ENCODE measurements around the gene ALX4. TPM values are rescaled to one million over a fixed set of nuclear protein-coding genes. Genes with fewer than 3 reads are reported as not detected.

Gene ALX4
- total RNA-seq, 4 donors from 2014 or later: not detected

GRCh38 chr11:44351006-44351660 is 41.2 kb upstream of the ALX4 start:
- no peaks in the 10 kb centered on the region for H3K9me3 ChIP-seq
- no peaks in the 10 kb centered on the region for H3K36me3 ChIP-seq
- DNase-seq: peak in 1 of 3 donors; percentile 39
- no peaks in the 10 kb centered on the region for H3K27me3 ChIP-seq
- H3K4me1 ChIP-seq: peaks cover 0 to 3% (median 0%) of the 10 kb centered on the region in 4 donors
- no peak overlapping the region for H3K4me3 ChIP-seq
- TF ChIP-seq CTCF (IDR thresholded peaks at IDR 0.05) (no peak), POLR2A (IDR thresholded peaks at IDR 0.05) (no peak)
- no peak overlapping the region for H3K27ac ChIP-seq

GRCh38 chr11:44349328-44349727 is 39.4 kb upstream of the ALX4 start:
- Histone ChIP-seq H3K27ac (no peak overlapping the region), H3K27me3 (no peaks in the 10 kb centered on the region), H3K4me3 (no peak overlapping the region), H3K4me1 (peaks cover 0 to 3% (median 0%) of the 10 kb centered on the region in 4 donors), H3K36me3 (no peaks in the 10 kb centered on the region), H3K9me3 (no peaks in the 10 kb centered on the region)
- TF ChIP-seq POLR2A (IDR thresholded peaks at IDR 0.05) (no peak), CTCF (IDR thresholded peaks at IDR 0.05) (no peak)
- no peak for DNase-seq

- Histone ChIP-seq H3K4me1 (peaks cover 0 to 3% (median 0%) of the 10 kb centered on the region in 4 donors), H3K27me3 (no peaks in the 10 kb centered on the region), H3K27ac (no peak overlapping the region), H3K4me3 (no peak overlapping the region), H3K9me3 (no peaks in the 10 kb centered on the region), H3K36me3 (no peaks in the 10 kb centered on the region)
- TF ChIP-seq POLR2A (IDR thresholded peaks at IDR 0.05): no peak
- DNase-seq: no peak
Observed at GRCh38 chr11:44348721-44349120, 38.8 kb upstream of the ALX4 start.

- TF ChIP-seq POLR2A (IDR thresholded peaks at IDR 0.05) (no peak), CTCF (IDR thresholded peaks at IDR 0.05) (no peak)
- DNase-seq: no peak
- H3K27ac ChIP-seq: no peak overlapping the region
- no peaks in the 10 kb centered on the region for H3K9me3 ChIP-seq
- no peaks in the 10 kb centered on the region for H3K36me3 ChIP-seq
- peaks cover 0 to 3% (median 0%) of the 10 kb centered on the region in 4 donors for H3K4me1 ChIP-seq
- no peaks in the 10 kb centered on the region for H3K27me3 ChIP-seq
- no peak overlapping the region for H3K4me3 ChIP-seq
Observed at GRCh38 chr11:44348114-44348513, 38.2 kb upstream of the ALX4 start.

GRCh38 chr11:44347538-44347937 is 37.6 kb upstream of the ALX4 start:
- H3K9me3 ChIP-seq: no peaks in the 10 kb centered on the region
- no peaks in the 10 kb centered on the region for H3K27me3 ChIP-seq
- H3K27ac ChIP-seq: no peak overlapping the region
- TF ChIP-seq CTCF (IDR thresholded peaks at IDR 0.05): no peak
- no peak for TF ChIP-seq POLR2A (IDR thresholded peaks at IDR 0.05)
- DNase-seq: no peak
- peaks cover 0 to 3% (median 0%) of the 10 kb centered on the region in 4 donors for H3K4me1 ChIP-seq
- H3K4me3 ChIP-seq: no peak overlapping the region
- H3K36me3 ChIP-seq: no peaks in the 10 kb centered on the region

GRCh38 chr11:44346983-44347382 is 37.0 kb upstream of the ALX4 start:
- Histone ChIP-seq H3K27me3 (no peaks in the 10 kb centered on the region), H3K9me3 (no peaks in the 10 kb centered on the region), H3K4me3 (no peak overlapping the region), H3K27ac (no peak overlapping the region), H3K4me1 (peaks cover 0 to 3% (median 0%) of the 10 kb centered on the region in 4 donors), H3K36me3 (no peaks in the 10 kb centered on the region)
- DNase-seq: no peak
- TF ChIP-seq POLR2A (IDR thresholded peaks at IDR 0.05) (no peak), CTCF (IDR thresholded peaks at IDR 0.05) (no peak)

Data from Peyer's patch (tissue), 4 donors.